Measurements from ENCODE around the gene ERC1.
"Not testable (repeated sequence)": the region's sequence is repeated elsewhere in the genome, so short reads cannot be mapped to it uniquely, and the experiment has no call there.

The ERC1 gene

GRCh38 chr12:1324910-1325309 lies 333.9 kb downstream of the ERC1 start:
- no peak for DNase-seq (ENCODE audit: low spot score)

- no peak for DNase-seq (ENCODE audit: low spot score)
Observed at GRCh38 chr12:1325666-1326065, 334.6 kb downstream of the ERC1 start.

- DNase-seq (ENCODE audit: low spot score): no peak
Observed at GRCh38 chr12:1326258-1326657, 335.2 kb downstream of the ERC1 start.

- DNase-seq (ENCODE audit: low spot score): no peak
Observed at GRCh38 chr12:1328391-1328790, 337.4 kb downstream of the ERC1 start.

- DNase-seq (ENCODE audit: low spot score): no peak
Observed at GRCh38 chr12:1329784-1330476, 338.9 kb downstream of the ERC1 start.

- DNase-seq (ENCODE audit: low spot score): no peak
Observed at GRCh38 chr12:1330477-1330827, 339.4 kb downstream of the ERC1 start.

GRCh38 chr12:1332327-1332726 lies 341.3 kb downstream of the ERC1 start:
- DNase-seq (ENCODE audit: low spot score): no peak

- no peak for DNase-seq (ENCODE audit: low spot score)
Observed at GRCh38 chr12:1338483-1339177, 347.6 kb downstream of the ERC1 start.

GRCh38 chr12:1339178-1339541 lies 348.1 kb downstream of the ERC1 start:
- DNase-seq (ENCODE audit: low spot score): not testable (repeated sequence)

GRCh38 chr12:1339618-1340319 lies 348.7 kb downstream of the ERC1 start:
- DNase-seq (ENCODE audit: low spot score): no peak

GRCh38 chr12:1341270-1341669 lies 350.2 kb downstream of the ERC1 start:
- DNase-seq (ENCODE audit: low spot score): not testable (repeated sequence)

GRCh38 chr12:1343422-1343821 lies 352.4 kb downstream of the ERC1 start:
- no peak for DNase-seq (ENCODE audit: low spot score)

- no peak for DNase-seq (ENCODE audit: low spot score)
Observed at GRCh38 chr12:1344245-1344644, 353.2 kb downstream of the ERC1 start.

- no peak for DNase-seq (ENCODE audit: low spot score)
Observed at GRCh38 chr12:1346126-1346525, 355.1 kb downstream of the ERC1 start.

- DNase-seq (ENCODE audit: low spot score): no peak
Observed at GRCh38 chr12:1347294-1347693, 356.3 kb downstream of the ERC1 start.

- no peak for DNase-seq (ENCODE audit: low spot score)
Observed at GRCh38 chr12:1348606-1349005, 357.6 kb downstream of the ERC1 start.

- no peak for DNase-seq (ENCODE audit: low spot score)
Observed at GRCh38 chr12:1350055-1350933, 359.3 kb downstream of the ERC1 start.

GRCh38 chr12:1350934-1351240 lies 359.9 kb downstream of the ERC1 start:
- no peak for DNase-seq (ENCODE audit: low spot score)

- no peak for DNase-seq (ENCODE audit: low spot score)
Observed at GRCh38 chr12:1351926-1352325, 360.9 kb downstream of the ERC1 start.

- no peak for DNase-seq (ENCODE audit: low spot score)
Observed at GRCh38 chr12:1353451-1353850, 362.4 kb downstream of the ERC1 start.

- no peak for DNase-seq (ENCODE audit: low spot score)
Observed at GRCh38 chr12:1355396-1355795, 364.4 kb downstream of the ERC1 start.

- not testable (repeated sequence) for DNase-seq (ENCODE audit: low spot score)
Observed at GRCh38 chr12:1355871-1356270, 364.8 kb downstream of the ERC1 start.

GRCh38 chr12:1356285-1356684 lies 365.3 kb downstream of the ERC1 start:
- DNase-seq (ENCODE audit: low spot score): no peak
